Caco-2 (cell line): ENCODE data around the gene SKAP1. TPM values are rescaled to one million over a fixed set of nuclear protein-coding genes. Genes with fewer than 3 reads are reported as not detected.
A peak's percentile ranks its signal among the peaks of the same experiment; 100 is the strongest.

Source experiments
- BruUV-seq: library from RNA; stranded (reverse); fragments of 400-500 nt; replicated peaks from 2 replicates; lab custom pipeline; 2021; lab: Mats Ljungman, UMichigan
- CTCF ChIA-PET: fragments of 300-600 bp; sonication (Branson Sonifier 250); formaldehyde crosslinking; loops from one replicate; lab custom pipeline; 2022; ENCODE audit warnings: antibody characterized with exemption; lab: Charles Lee
- POLR2A ChIA-PET: fragments of 300-600 bp; sonication (Branson Sonifier 250); formaldehyde crosslinking; loops from one replicate; lab custom pipeline; 2022; ENCODE audit warnings: antibody characterized with exemption; lab: Charles Lee
- DNase-seq, 2 experiments: peaks; one replicate each; pipeline versions ENCODE4 v3.0.0 to v3.0.0-alpha.2; 2020 to 2022
- H3K27me3 ChIP-seq: replicated peaks from 2 replicates; pipeline ENCODE4 v1.6.0; 2011; ENCODE audit warnings: low read length; ENCODE audit not compliant: control insufficient read depth, insufficient read depth
- H3K36me3 ChIP-seq: 2 replicates; pipeline ENCODE4 v1.5.1; 2011; ENCODE audit warnings: low read length; ENCODE audit not compliant: control insufficient read depth, insufficient read depth
- H3K4me1 ChIP-seq: fragments of 250-450 bp; sonication (Bioruptor Pico); 2 replicates; pipeline ENCODE4 v1.5.1; 2020; ENCODE audit warnings: mild to moderate bottlenecking
- H3K4me3 ChIP-seq: 2 replicates; pipeline ENCODE4 v1.5.1; 2011; ENCODE audit warnings: low read depth, mild to moderate bottlenecking, control low read depth, low read length
- H3K9me3 ChIP-seq: fragments of 250-450 bp; sonication (Bioruptor Pico); 2 replicates; pipeline ENCODE4 v1.5.1; 2020; ENCODE audit warnings: mild to moderate bottlenecking, moderate library complexity
- H3K27ac Mint-ChIP-seq: one replicate; pipeline ENCODE4 v1.8.0; 2022; ENCODE audit warnings: mixed read lengths; ENCODE audit not compliant: unreplicated experiment
- H3K27me3 Mint-ChIP-seq: one replicate; pipeline ENCODE4 v1.8.0; 2022; ENCODE audit warnings: mixed read lengths; ENCODE audit not compliant: insufficient read depth, unreplicated experiment
- H3K36me3 Mint-ChIP-seq: one replicate; pipeline ENCODE4 v1.8.0; 2022; ENCODE audit warnings: mild to moderate bottlenecking, mixed read lengths; ENCODE audit not compliant: insufficient read depth, unreplicated experiment
- H3K4me1 Mint-ChIP-seq: one replicate; pipeline ENCODE4 v1.8.0; 2022; ENCODE audit warnings: low read depth, mixed read lengths; ENCODE audit not compliant: unreplicated experiment
- H3K4me3 Mint-ChIP-seq: one replicate; pipeline ENCODE4 v1.8.0; 2022; ENCODE audit warnings: mild to moderate bottlenecking, moderate library complexity, mixed read lengths; ENCODE audit not compliant: unreplicated experiment
- H3K9me3 Mint-ChIP-seq: one replicate; pipeline ENCODE4 v1.8.0; 2022; ENCODE audit warnings: mixed read lengths; ENCODE audit not compliant: unreplicated experiment
- CTCF ChIP-seq, 2 experiments: fragments of 200-600 bp in 1 of 2; IDR thresholded peaks; 1 replicate in 1 of 2; 2 replicates in 1 of 2; pipeline versions ENCODE4 v1.5.1 to v1.8.0; 2011 to 2022; ENCODE audit warnings: antibody characterized with exemption in 1 of 2, control low read depth in 1 of 2, inconsistent platforms in 1 of 2, low read depth in 1 of 2, low read length in 1 of 2, mild to moderate bottlenecking in 1 of 2, moderate library complexity in 1 of 2; ENCODE audit not compliant: insufficient read depth in 1 of 2, severe bottlenecking in 1 of 2, unreplicated experiment in 1 of 2
- intact Hi-C: fragments of 100-400 bp; cut with micrococcal nuclease; formaldehyde crosslinking; loops from one replicate; pipeline ENCODE4 v1.10.0; 2022; ENCODE audit not compliant: unreplicated experiment
- microRNA-seq: library from miRNA; unstranded; fragments of <30 nt; microRNA quantifications from one replicate; pipeline ENCODE4 v1.2.0, GENCODE V29; 2022
- total RNA-seq: library from RNA; stranded (reverse); gene quantifications from 2 replicates; pipeline ENCODE4 v1.2.3, GENCODE V29; 2022

The SKAP1 gene
- total RNA-seq, 1 experiment from 2014 or later, result 0.70 TPM

- Histone ChIP-seq H3K4me1 (peaks cover 8% of the 10 kb centered on the region), H3K36me3 (no peaks in the 10 kb centered on the region), H3K4me3 (no peak overlapping the region), H3K27me3 (no peaks in the 10 kb centered on the region), H3K9me3 (no peaks in the 10 kb centered on the region)
- DNase-seq, result no peak
- POLR2A ChIA-PET, result no interaction called here
- Mint-ChIP-seq H3K4me1 (peaks cover 7% of the 10 kb centered on the region), H3K4me3 (no peak overlapping the region), H3K9me3 (no peaks in the 10 kb centered on the region), H3K36me3 (peaks cover 49% of the 10 kb centered on the region), H3K27ac (no peak overlapping the region), H3K27me3 (no peaks in the 10 kb centered on the region)
- no peak for TF ChIP-seq CTCF (IDR thresholded peaks at IDR 0.05; ENCODE audit: insufficient read depth in 1 of 2, low read depth in 1 of 2, low read length in 1 of 2, severe bottlenecking in 1 of 2, unreplicated experiment in 1 of 2)
- CTCF ChIA-PET, result interaction anchor here (1.4 kb wide), 1 partner anchor 69 kb away, joined by 5 read pairs; no protein-coding TSS in a partner anchor
- BruUV-seq, result no TSS peak
- intact Hi-C loops, result no loop called here
Measured at GRCh38 chr17:48095611-48096010, 334.4 kb downstream of the SKAP1 start.

- BruUV-seq, result no TSS peak
- Histone ChIP-seq H3K9me3 (no peaks in the 10 kb centered on the region), H3K36me3 (0 out of 2 replicates have a peak, but pooled peaks cover 1% of the 10 kb centered on the region), H3K4me3 (no peak overlapping the region), H3K4me1 (no peaks in the 10 kb centered on the region), H3K27me3 (no peaks in the 10 kb centered on the region)
- no peaks in the 10 kb centered on the region for H3K27me3 Mint-ChIP-seq
- H3K36me3 Mint-ChIP-seq, result peaks cover 59% of the 10 kb centered on the region
- POLR2A ChIA-PET, result interaction anchor here (0.7 to 1.0 kb wide), 2 partner anchors 45 to 133 kb away, joined by 5 to 6 read pairs; partner anchors contain the start of gene NFE2L1
- no peak overlapping the region for H3K4me3 Mint-ChIP-seq
- intact Hi-C loops, result no loop called here
- H3K9me3 Mint-ChIP-seq, result no peaks in the 10 kb centered on the region
- CTCF ChIA-PET, result interaction anchor here (0.6 kb wide), 1 partner anchor 10 kb away, joined by 6 read pairs; no protein-coding TSS in a partner anchor
- no peak overlapping the region for H3K27ac Mint-ChIP-seq
- peak in 1 of 2 experiments; percentile 29 for DNase-seq
- TF ChIP-seq CTCF (IDR thresholded peaks at IDR 0.05; ENCODE audit: insufficient read depth in 1 of 2, low read depth in 1 of 2, low read length in 1 of 2, severe bottlenecking in 1 of 2, unreplicated experiment in 1 of 2), result no peak
- no peaks in the 10 kb centered on the region for H3K4me1 Mint-ChIP-seq
Measured at GRCh38 chr17:48093341-48094045, 336.5 kb downstream of the SKAP1 start.

GRCh38 chr17:48084932-48085331 is 345.1 kb downstream of the SKAP1 start:
- no peaks in the 10 kb centered on the region for H3K9me3 Mint-ChIP-seq
- Histone ChIP-seq H3K9me3 (no peaks in the 10 kb centered on the region), H3K36me3 (0 out of 2 replicates have a peak, but pooled peaks cover 1% of the 10 kb centered on the region), H3K4me1 (peaks cover 7% of the 10 kb centered on the region; the same call in 1 of the 2 replicates), H3K27me3 (no peaks in the 10 kb centered on the region), H3K4me3 (no peak overlapping the region)
- no peak for TF ChIP-seq CTCF (IDR thresholded peaks at IDR 0.05; ENCODE audit: insufficient read depth in 1 of 2, low read depth in 1 of 2, low read length in 1 of 2, severe bottlenecking in 1 of 2, unreplicated experiment in 1 of 2)
- no TSS peak for BruUV-seq
- H3K4me3 Mint-ChIP-seq, result no peak overlapping the region
- intact Hi-C loops, result no loop called here
- no peak overlapping the region for H3K27ac Mint-ChIP-seq
- no peak for DNase-seq
- no peaks in the 10 kb centered on the region for H3K27me3 Mint-ChIP-seq
- ChIA-PET POLR2A (no interaction called here), CTCF (interaction anchor here (1.7 to 2.0 kb wide), 2 partner anchors 16 to 60 kb away, joined by 8 to 9 read pairs; no protein-coding TSS in a partner anchor)
- no peaks in the 10 kb centered on the region for H3K4me1 Mint-ChIP-seq
- peaks cover 55% of the 10 kb centered on the region for H3K36me3 Mint-ChIP-seq

Small RNAs within 50 kb of the gene (microRNA-seq; reads per million reads assigned to microRNA genes)
- not detected for gene MIR1203

Other genes with a start within 250 kb of the SKAP1 start
- gene HOXB1, start 100.8 kb upstream of the SKAP1 start, total RNA-seq, result not detected in 2 replicates
- gene HOXB2, start 114.9 kb upstream of the SKAP1 start, total RNA-seq, result 0.65 and 1.1 TPM in 2 replicates
- gene HOXB4, start 148.1 kb upstream of the SKAP1 start, total RNA-seq, result 3.4 and 3.9 TPM in 2 replicates
- 7.2 and 10.1 TPM in 2 replicates for gene HOXB3, start 160.0 kb upstream of the SKAP1 start, total RNA-seq
- not detected in 2 replicates for gene HOXB5, start 163.6 kb upstream of the SKAP1 start, total RNA-seq
- gene HOXB6, start 174.8 kb upstream of the SKAP1 start, total RNA-seq, result 1.8 and 1.9 TPM in 2 replicates
- 23.7 and 28.2 TPM in 2 replicates for gene HOXB7, start 180.8 kb upstream of the SKAP1 start, total RNA-seq
- 0.39 and 1.2 TPM in 2 replicates for gene HOXB8, start 185.1 kb upstream of the SKAP1 start, total RNA-seq
- 4.5 and 5.4 TPM in 2 replicates for gene HOXB9, start 196.1 kb upstream of the SKAP1 start, total RNA-seq